HL-60 (cell line): Measurements from ENCODE around the gene FCAMR.
A peak's percentile ranks its signal among the peaks of the same experiment; 100 is the strongest.

Source experiments
- DNase-seq, 2 experiments: peaks; one replicate each; pipeline ENCODE4 v3.0.0-alpha.2; 2010 to 2020; ENCODE audit warnings: low read depth in 1 of 2, low spot score in 1 of 2
- H3K27ac ChIP-seq: fragments of 250-450 bp; sonication (Bioruptor Pico); replicated peaks from 2 replicates; pipeline ENCODE4 v1.5.1; 2020; ENCODE audit warnings: mild to moderate bottlenecking, moderate library complexity
- H3K27me3 ChIP-seq: fragments of 250-450 bp; sonication (Bioruptor Pico); 2 replicates; pipeline ENCODE4 v1.5.1; 2021; ENCODE audit warnings: mild to moderate bottlenecking, moderate library complexity; ENCODE audit not compliant: insufficient read depth, poor library complexity, severe bottlenecking
- H3K4me3 ChIP-seq: replicated peaks from 2 replicates; pipeline ENCODE4 v1.5.1; 2011; ENCODE audit warnings: mild to moderate bottlenecking, control low read depth, low read length; ENCODE audit not compliant: insufficient read depth
- CTCF ChIP-seq: IDR thresholded peaks from one replicate; pipeline ENCODE4 v1.5.1; 2011; ENCODE audit warnings: low read length, control low read depth, inconsistent platforms; ENCODE audit not compliant: insufficient read depth
- GABPA ChIP-seq: IDR thresholded peaks from 2 replicates; pipeline ENCODE4 v1.6.1; 2012; ENCODE audit warnings: low read depth
- POLR2AphosphoS5 ChIP-seq: IDR thresholded peaks from 2 replicates; pipeline ENCODE4 v1.6.1; 2012; ENCODE audit warnings: low read depth
- SPI1 ChIP-seq: IDR thresholded peaks from 2 replicates; pipeline ENCODE4 v1.6.1; 2012; ENCODE audit warnings: low read depth, mild to moderate bottlenecking, borderline replicate concordance
- TF ChIP-seq, protein P1 (sequence below): IDR thresholded peaks from 2 replicates; pipeline ENCODE4 v1.6.1; 2012; ENCODE audit warnings: low read depth; ENCODE audit not compliant: insufficient replicate concordance

Gene FCAMR

GRCh38 chr1:206940588-206940936 lies 29.7 kb downstream of the FCAMR start:
- H3K27me3 ChIP-seq = peaks cover 3% of the 10 kb centered on the region
- no peak overlapping the region for H3K4me3 ChIP-seq
- no peak overlapping the region for H3K27ac ChIP-seq
- no peak for DNase-seq
- no peak for TF ChIP-seq CTCF
- no peak for TF ChIP-seq GABPA
- no peak for TF ChIP-seq POLR2AphosphoS5

- Histone ChIP-seq H3K27me3 (peaks cover 3% of the 10 kb centered on the region), H3K4me3 (no peak overlapping the region), H3K27ac (no peak overlapping the region)
- no peak for DNase-seq
- TF ChIP-seq, protein P1, sequence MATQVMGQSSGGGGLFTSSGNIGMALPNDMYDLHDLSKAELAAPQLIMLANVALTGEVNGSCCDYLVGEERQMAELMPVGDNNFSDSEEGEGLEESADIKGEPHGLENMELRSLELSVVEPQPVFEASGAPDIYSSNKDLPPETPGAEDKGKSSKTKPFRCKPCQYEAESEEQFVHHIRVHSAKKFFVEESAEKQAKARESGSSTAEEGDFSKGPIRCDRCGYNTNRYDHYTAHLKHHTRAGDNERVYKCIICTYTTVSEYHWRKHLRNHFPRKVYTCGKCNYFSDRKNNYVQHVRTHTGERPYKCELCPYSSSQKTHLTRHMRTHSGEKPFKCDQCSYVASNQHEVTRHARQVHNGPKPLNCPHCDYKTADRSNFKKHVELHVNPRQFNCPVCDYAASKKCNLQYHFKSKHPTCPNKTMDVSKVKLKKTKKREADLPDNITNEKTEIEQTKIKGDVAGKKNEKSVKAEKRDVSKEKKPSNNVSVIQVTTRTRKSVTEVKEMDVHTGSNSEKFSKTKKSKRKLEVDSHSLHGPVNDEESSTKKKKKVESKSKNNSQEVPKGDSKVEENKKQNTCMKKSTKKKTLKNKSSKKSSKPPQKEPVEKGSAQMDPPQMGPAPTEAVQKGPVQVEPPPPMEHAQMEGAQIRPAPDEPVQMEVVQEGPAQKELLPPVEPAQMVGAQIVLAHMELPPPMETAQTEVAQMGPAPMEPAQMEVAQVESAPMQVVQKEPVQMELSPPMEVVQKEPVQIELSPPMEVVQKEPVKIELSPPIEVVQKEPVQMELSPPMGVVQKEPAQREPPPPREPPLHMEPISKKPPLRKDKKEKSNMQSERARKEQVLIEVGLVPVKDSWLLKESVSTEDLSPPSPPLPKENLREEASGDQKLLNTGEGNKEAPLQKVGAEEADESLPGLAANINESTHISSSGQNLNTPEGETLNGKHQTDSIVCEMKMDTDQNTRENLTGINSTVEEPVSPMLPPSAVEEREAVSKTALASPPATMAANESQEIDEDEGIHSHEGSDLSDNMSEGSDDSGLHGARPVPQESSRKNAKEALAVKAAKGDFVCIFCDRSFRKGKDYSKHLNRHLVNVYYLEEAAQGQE = no peak
- no peak for TF ChIP-seq SPI1
- TF ChIP-seq CTCF = no peak
- no peak for TF ChIP-seq POLR2AphosphoS5
- TF ChIP-seq GABPA = no peak
These were observed 30.2 kb downstream of the FCAMR start for GRCh38 chr1:206939841-206940587.

DNA sequence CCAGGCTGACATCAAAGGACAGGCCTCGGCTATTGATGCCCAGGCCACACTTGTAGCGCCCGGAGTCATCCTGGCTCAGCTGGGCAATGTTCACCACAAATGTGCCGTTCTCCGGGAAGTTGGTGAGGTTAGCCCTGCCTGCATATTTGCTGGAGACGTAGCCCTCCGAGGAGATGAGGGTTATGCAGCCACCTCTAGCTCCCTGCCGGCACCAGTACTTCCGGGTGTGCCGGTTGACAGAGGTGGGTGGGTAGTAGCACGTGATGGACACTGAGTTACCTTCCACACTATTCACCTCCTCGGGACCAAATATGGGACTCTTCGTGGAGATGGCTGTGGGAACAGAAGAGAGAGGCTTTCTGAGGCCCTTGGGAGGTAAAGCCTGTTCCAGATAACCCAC lies 31.1 kb downstream of the FCAMR start:
- Histone ChIP-seq H3K4me3 (no peak overlapping the region), H3K27me3 (peaks cover 3% of the 10 kb centered on the region)
- TF ChIP-seq SPI1 (no peak), CTCF (no peak), POLR2AphosphoS5 (no peak), GABPA (no peak)
- TF ChIP-seq, protein P1 = no peak

DNA sequence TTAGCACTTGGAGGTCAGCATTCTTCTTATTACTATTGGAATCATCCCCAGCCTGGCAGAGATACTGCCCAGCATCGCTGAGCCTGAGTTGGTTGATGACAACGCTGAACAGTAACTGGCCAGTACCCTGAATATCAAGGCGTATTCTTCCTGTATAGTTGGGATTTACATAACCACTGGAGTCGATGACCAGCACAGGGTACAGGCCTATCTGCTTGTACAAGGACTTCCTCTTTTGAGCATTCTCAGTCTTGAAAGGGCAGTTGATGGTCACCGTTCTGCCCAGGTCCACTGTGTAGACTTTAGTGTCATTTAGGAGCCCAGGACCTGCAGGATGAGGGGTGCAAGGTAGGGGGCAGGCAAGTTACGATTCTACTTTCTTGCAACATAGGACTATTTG lies 32.8 kb downstream of the FCAMR start:
- no peak for DNase-seq
- Histone ChIP-seq H3K27ac (no peak overlapping the region), H3K27me3 (no peaks in the 10 kb centered on the region), H3K4me3 (no peak overlapping the region)
- TF ChIP-seq GABPA (no peak), CTCF (no peak), SPI1 (peak; percentile 68), POLR2AphosphoS5 (no peak)
- TF ChIP-seq, protein P1 = no peak

More for the DNA sequence above, 31.1 kb downstream of the FCAMR start:
- no peak for DNase-seq
- H3K27ac ChIP-seq = no peak overlapping the region
